ENCODE measurements around the gene SINHCAF.

DNA sequence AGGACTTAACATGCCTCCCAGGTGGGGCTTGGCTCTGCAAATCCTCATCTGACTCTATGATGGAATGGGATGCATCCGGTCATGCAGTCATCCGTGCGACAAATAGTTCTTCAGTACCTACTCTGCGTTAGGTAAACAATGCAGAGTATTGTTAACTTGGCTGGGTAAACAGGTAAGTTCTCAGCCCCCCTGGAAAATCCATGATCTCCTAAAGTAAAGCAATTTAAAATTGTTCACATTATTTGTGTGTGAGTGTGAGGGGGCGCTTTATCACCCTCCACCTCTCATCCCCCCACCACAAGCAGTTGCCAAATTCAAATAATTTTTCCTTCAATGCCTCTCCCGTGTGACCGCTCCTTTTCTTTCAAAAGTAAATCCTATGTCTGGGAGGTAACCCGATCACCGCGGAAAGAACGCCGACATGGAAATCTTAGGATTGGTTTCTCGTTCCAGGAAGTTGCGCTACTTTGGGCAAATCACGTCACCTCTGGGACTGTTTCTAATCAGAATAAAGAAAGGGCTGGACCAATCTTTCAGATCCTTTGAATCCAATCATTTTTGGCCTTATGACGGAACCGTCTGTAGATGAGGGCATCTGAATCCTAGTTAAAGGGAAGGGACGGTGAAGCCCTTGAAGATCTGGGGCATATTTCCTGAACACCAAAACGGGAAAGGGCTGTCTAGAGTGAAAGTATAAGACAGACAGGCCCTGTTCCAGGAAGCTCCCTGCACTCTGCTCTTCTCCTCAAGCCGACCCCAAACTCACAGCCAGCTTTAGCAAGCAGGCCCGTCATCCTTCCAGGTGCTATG is 44.0 kb upstream of the SINHCAF start:
- TF ChIP-seq, protein P1, sequence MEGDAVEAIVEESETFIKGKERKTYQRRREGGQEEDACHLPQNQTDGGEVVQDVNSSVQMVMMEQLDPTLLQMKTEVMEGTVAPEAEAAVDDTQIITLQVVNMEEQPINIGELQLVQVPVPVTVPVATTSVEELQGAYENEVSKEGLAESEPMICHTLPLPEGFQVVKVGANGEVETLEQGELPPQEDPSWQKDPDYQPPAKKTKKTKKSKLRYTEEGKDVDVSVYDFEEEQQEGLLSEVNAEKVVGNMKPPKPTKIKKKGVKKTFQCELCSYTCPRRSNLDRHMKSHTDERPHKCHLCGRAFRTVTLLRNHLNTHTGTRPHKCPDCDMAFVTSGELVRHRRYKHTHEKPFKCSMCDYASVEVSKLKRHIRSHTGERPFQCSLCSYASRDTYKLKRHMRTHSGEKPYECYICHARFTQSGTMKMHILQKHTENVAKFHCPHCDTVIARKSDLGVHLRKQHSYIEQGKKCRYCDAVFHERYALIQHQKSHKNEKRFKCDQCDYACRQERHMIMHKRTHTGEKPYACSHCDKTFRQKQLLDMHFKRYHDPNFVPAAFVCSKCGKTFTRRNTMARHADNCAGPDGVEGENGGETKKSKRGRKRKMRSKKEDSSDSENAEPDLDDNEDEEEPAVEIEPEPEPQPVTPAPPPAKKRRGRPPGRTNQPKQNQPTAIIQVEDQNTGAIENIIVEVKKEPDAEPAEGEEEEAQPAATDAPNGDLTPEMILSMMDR (IDR thresholded peaks at IDR 0.05): no peak
- no peak for TF ChIP-seq EP300 (IDR thresholded peaks at IDR 0.05)
- TF ChIP-seq POLR2A (IDR thresholded peaks at IDR 0.05): no peak
